Gastrocnemius medialis (tissue), 4 donors: ENCODE measurements around the gene SLTM. TPM values are rescaled to one million over a fixed set of nuclear protein-coding genes. Genes with fewer than 3 reads are reported as not detected.
"Not testable (repeated sequence)": the region's sequence is repeated elsewhere in the genome, so short reads cannot be mapped to it uniquely, and the experiment has no call there.

Experiments used
- ATAC-seq, 2 donors: fragments of 150-250 bp; one replicate each; pipeline ENCODE4 v1.9.1; 2016
- DNase-seq, 2 donors: peaks; one replicate each; pipeline ENCODE4 v3.0.0-alpha.2; 2019
- H3K27ac ChIP-seq, 4 donors: fragments of 200-600 bp; sonication (generic); 1 replicate in 1 of 4; 2 replicates in 3 of 4; pipeline ENCODE4 v1.5.1; 2016 to 2018; ENCODE audit warnings: mild to moderate bottlenecking in 2 of 4, moderate library complexity in 1 of 4
- H3K27me3 ChIP-seq, 3 donors: fragments of 200-600 bp; sonication (generic) in 2 of 3; 1 replicate in 1 of 3; 2 replicates in 2 of 3; pipeline versions ENCODE4 v1.5.1 to v1.6.0; 2016 to 2019; ENCODE audit warnings: mild to moderate bottlenecking in 1 of 3, moderate library complexity in 1 of 3
- H3K36me3 ChIP-seq, 2 donors: fragments of 200-600 bp; sonication (generic) in 1 of 2; one replicate each; pipeline ENCODE4 v1.5.1; 2017 to 2018
- H3K4me1 ChIP-seq, 2 donors: fragments of 200-600 bp; sonication (generic) in 1 of 2; one replicate each; pipeline ENCODE4 v1.5.1; 2016 to 2017; ENCODE audit warnings: mild to moderate bottlenecking in 2 of 2
- H3K4me3 ChIP-seq, 4 donors: fragments of 200-600 bp; sonication (generic) in 3 of 4; 1 replicate in 1 of 4; 2 replicates in 3 of 4; pipeline ENCODE4 v1.5.1; 2016 to 2019; ENCODE audit warnings: mild to moderate bottlenecking in 2 of 4
- H3K9me3 ChIP-seq, 3 donors: fragments of 200-600 bp; sonication (generic) in 2 of 3; 1 replicate in 1 of 3; 2 replicates in 2 of 3; pipeline ENCODE4 v1.5.1; 2016 to 2019
- CTCF ChIP-seq, 5 experiments: fragments of 450-650 bp in 3 of 5; fragments of 200-600 bp in 2 of 5; sonication (generic) in 2 of 5; IDR thresholded peaks in 4 of 5; conservative IDR thresholded peaks in 1 of 5; 1 replicate in 4 of 5; 2 replicates in 1 of 5; pipeline ENCODE4 v1.5.1; 2016 to 2019; ENCODE audit warnings: antibody characterized with exemption in 5 of 5, mild to moderate bottlenecking in 3 of 5, moderate library complexity in 3 of 5
- POLR2A ChIP-seq, 2 donors: fragments of 450-650 bp; IDR thresholded peaks; one replicate each; pipeline ENCODE4 v1.6.1; 2017; ENCODE audit warnings: antibody characterized with exemption in 2 of 2, mild to moderate bottlenecking in 2 of 2, moderate library complexity in 2 of 2
- in situ Hi-C, 4 donors: fragments of 200-750 bp; cut with MboI; loops; one replicate each; pipeline versions ENCODE4 v1.15.0 to v1.8.0; 2017; ENCODE audit warnings: low sequenced_read_pairs in 4 of 4
- intact Hi-C: fragments of 100-400 bp; cut with DNase I; formaldehyde crosslinking; loops from one replicate; pipeline ENCODE4 v1.15.1; 2023; ENCODE audit warnings: low total_unique reads
- total RNA-seq, 4 donors: library from RNA; depleted of rRNA; stranded (reverse); fragments of >200 nt; gene quantifications; one replicate each; pipeline versions ENCODE4 v1.1.0 to v1.2.3, GENCODE V29; 2016

SLTM gene
- total RNA-seq, 4 donors from 2014 or later, result 46.5 to 76.2 (median 60.9) TPM

- Histone ChIP-seq H3K9me3 (no peaks in the 10 kb centered on the region), H3K36me3 (no peaks in the 10 kb centered on the region), H3K27me3 (no peaks in the 10 kb centered on the region), H3K27ac (no peak overlapping the region), H3K4me3 (no peak overlapping the region), H3K4me1 (no peaks in the 10 kb centered on the region)
- DNase-seq (no peak), ATAC-seq (no peak)
- in situ Hi-C loops, result no loop called here
- no peak for TF ChIP-seq CTCF (IDR thresholded peaks at IDR 0.05 in 4 of 5, conservative IDR thresholded peaks at IDR 0.05 in 1 of 5)
- TF ChIP-seq POLR2A (IDR thresholded peaks at IDR 0.05), result no peak
- intact Hi-C loops, result no loop called here
These were observed 71.2 kb downstream of the SLTM start for GRCh38 chr15:58862326-58862725.

- in situ Hi-C loops, intact Hi-C loops, H3K9me3 ChIP-seq: not testable (repeated sequence)
These were observed 76.9 kb downstream of the SLTM start for GRCh38 chr15:58856621-58857020.

GRCh38 chr15:58856086-58856485 lies 77.4 kb downstream of the SLTM start:
- H3K9me3 ChIP-seq, result no peaks in the 10 kb centered on the region
- in situ Hi-C loops (no loop called here), intact Hi-C loops (no loop called here)

More at GRCh38 chr15:58856621-58857020, 76.9 kb downstream of the SLTM start:
- not testable (repeated sequence) for H3K36me3 ChIP-seq, ATAC-seq, H3K4me1 ChIP-seq, DNase-seq, H3K27me3 ChIP-seq, H3K27ac ChIP-seq, H3K4me3 ChIP-seq

DNA sequence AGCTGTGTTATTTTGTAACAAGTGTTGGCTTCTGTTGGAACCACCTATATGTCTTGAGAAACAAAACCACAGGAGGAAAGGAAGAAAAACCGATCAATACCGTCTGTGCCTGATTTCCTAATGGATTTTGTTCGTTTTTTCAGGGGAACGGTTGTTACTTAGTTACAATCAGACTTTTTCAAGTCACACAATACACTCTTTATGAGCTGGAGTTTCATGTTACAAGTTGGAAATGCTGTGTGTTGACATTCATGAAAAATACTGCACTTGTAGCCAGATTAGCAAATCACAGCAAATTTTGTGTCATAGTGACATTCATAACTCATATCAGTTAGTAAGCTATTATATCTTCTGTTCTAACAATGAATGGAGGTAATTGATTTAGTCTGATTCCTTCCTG lies 78.9 kb downstream of the SLTM start:
- in situ Hi-C loops, result no loop called here
- peaks cover 0 to 7% of the 10 kb centered on the region in 2 donors for H3K36me3 ChIP-seq
- no peak overlapping the region for H3K27ac ChIP-seq
- DNase-seq, result no peak
- no peaks in the 10 kb centered on the region for H3K9me3 ChIP-seq
- intact Hi-C loops, result no loop called here
- no peaks in the 10 kb centered on the region for H3K4me1 ChIP-seq
- no peak for TF ChIP-seq CTCF (IDR thresholded peaks at IDR 0.05 in 4 of 5, conservative IDR thresholded peaks at IDR 0.05 in 1 of 5)
- TF ChIP-seq POLR2A (IDR thresholded peaks at IDR 0.05), result no peak
- H3K27me3 ChIP-seq, result no peaks in the 10 kb centered on the region
- ATAC-seq, result no peak
- no peak overlapping the region for H3K4me3 ChIP-seq

More at GRCh38 chr15:58856086-58856485, 77.4 kb downstream of the SLTM start:
- Histone ChIP-seq H3K4me1 (no peaks in the 10 kb centered on the region), H3K4me3 (no peak overlapping the region), H3K27ac (no peak overlapping the region), H3K27me3 (no peaks in the 10 kb centered on the region), H3K36me3 (peaks cover 0 to 7% of the 10 kb centered on the region in 2 donors)
- DNase-seq (no peak), ATAC-seq (no peak)
- no peak for TF ChIP-seq POLR2A (IDR thresholded peaks at IDR 0.05)
- no peak for TF ChIP-seq CTCF (IDR thresholded peaks at IDR 0.05 in 4 of 5, conservative IDR thresholded peaks at IDR 0.05 in 1 of 5)

DNA sequence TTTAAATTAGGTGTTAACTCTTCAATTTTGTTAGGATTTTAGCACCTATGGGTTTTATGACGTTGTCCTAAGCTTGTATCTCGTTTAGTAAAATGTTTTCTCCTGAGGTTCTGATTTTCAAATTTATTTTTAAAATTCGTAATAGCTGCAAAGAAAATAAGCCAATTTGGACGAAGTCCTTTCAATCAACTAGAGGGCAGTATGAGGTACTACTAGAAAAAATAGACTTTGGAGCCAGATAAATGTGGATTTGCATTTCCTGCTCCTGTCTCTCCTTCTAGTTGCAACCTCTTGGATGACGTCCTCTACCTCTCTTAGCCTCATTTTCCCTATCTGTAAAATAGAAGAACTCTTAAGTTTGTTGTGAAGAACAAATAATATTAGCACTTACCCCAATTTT lies 81.1 kb downstream of the SLTM start:
- in situ Hi-C loops, result no loop called here
- intact Hi-C loops, result no loop called here
- Histone ChIP-seq H3K9me3 (no peaks in the 10 kb centered on the region), H3K4me3 (no peak overlapping the region), H3K4me1 (no peaks in the 10 kb centered on the region), H3K36me3 (peaks cover 0 to 17% of the 10 kb centered on the region in 2 donors), H3K27me3 (no peaks in the 10 kb centered on the region), H3K27ac (no peak overlapping the region)
- DNase-seq, result no peak
- no peak for TF ChIP-seq CTCF (IDR thresholded peaks at IDR 0.05 in 4 of 5, conservative IDR thresholded peaks at IDR 0.05 in 1 of 5)
- no peak for TF ChIP-seq POLR2A (IDR thresholded peaks at IDR 0.05)
- ATAC-seq, result no peak

DNA sequence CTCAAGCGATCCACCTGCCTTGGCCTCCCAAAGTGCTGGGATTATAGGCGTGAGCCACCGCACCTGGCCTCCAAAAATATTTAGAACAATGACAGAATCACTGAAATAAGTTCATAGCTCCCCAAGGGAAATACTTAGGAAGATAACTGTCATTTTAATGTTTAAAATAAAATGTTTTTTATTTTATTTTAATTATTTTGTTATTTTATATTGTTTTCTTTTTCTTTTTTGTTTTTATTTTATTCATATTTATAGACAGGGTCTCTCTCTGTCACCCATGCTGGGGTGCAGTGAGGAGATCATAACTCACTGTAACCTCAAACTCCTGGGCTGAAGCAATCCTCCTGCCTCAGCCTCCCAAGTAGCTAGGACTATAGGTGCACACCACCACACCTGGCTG lies 82.3 kb downstream of the SLTM start:
- DNase-seq, H3K4me1 ChIP-seq, H3K27ac ChIP-seq, H3K9me3 ChIP-seq, in situ Hi-C loops, H3K4me3 ChIP-seq, H3K27me3 ChIP-seq, intact Hi-C loops, ATAC-seq: not testable (repeated sequence)
- H3K36me3 ChIP-seq, result peaks cover 0 to 20% of the 10 kb centered on the region in 2 donors
